Liver (tissue), 9 donors: ENCODE results near the gene IRGC. TPM values are rescaled to one million over a fixed set of nuclear protein-coding genes. Genes with fewer than 3 reads are reported as not detected.

Source experiments
- DNase-seq: peaks from one replicate; pipeline ENCODE4 v3.0.0-alpha.2; 2017; ENCODE audit warnings: low spot score
- H3K27ac ChIP-seq, 2 donors: one replicate each; pipeline ENCODE4 v1.7.0; 2013; ENCODE audit warnings: inconsistent platforms in 2 of 2, low read length in 2 of 2, control low read depth in 1 of 2, low read depth in 1 of 2, mild to moderate bottlenecking in 1 of 2
- H3K27me3 ChIP-seq, 4 donors: one replicate each; pipeline versions ENCODE4 v1.6.1 to v1.7.0; 2013; ENCODE audit warnings: low read length in 3 of 4, inconsistent platforms in 1 of 4, mild to moderate bottlenecking in 1 of 4, moderate library complexity in 1 of 4; ENCODE audit not compliant: control insufficient read depth in 4 of 4, insufficient read depth in 4 of 4
- H3K36me3 ChIP-seq, 4 donors: one replicate each; pipeline versions ENCODE4 v1.6.1 to v1.7.0; 2013; ENCODE audit warnings: low read length in 3 of 4, mild to moderate bottlenecking in 3 of 4, low read depth in 1 of 4, moderate library complexity in 1 of 4; ENCODE audit not compliant: control insufficient read depth in 4 of 4, insufficient read depth in 3 of 4
- H3K4me1 ChIP-seq, 4 donors: one replicate each; pipeline versions ENCODE4 v1.6.1 to v1.7.0; 2013; ENCODE audit warnings: low read length in 3 of 4, mild to moderate bottlenecking in 3 of 4, moderate library complexity in 1 of 4; ENCODE audit not compliant: control insufficient read depth in 4 of 4, insufficient read depth in 4 of 4
- H3K4me3 ChIP-seq, 3 donors: one replicate each; pipeline versions ENCODE4 v1.6.1 to v1.7.0; 2013; ENCODE audit warnings: low read length in 3 of 3, control low read depth in 1 of 3, low read depth in 1 of 3, mild to moderate bottlenecking in 1 of 3
- H3K9ac ChIP-seq, 2 donors: one replicate each; pipeline ENCODE4 v1.7.0; 2013; ENCODE audit warnings: low read length in 2 of 2, mild to moderate bottlenecking in 2 of 2, moderate library complexity in 2 of 2, control low read depth in 1 of 2, low read depth in 1 of 2
- H3K9me3 ChIP-seq, 4 donors: one replicate each; pipeline versions ENCODE4 v1.6.1 to v1.7.0; 2013; ENCODE audit warnings: low read length in 3 of 4; ENCODE audit not compliant: control insufficient read depth in 4 of 4
- ATF3 ChIP-seq: IDR thresholded peaks from 2 replicates; pipeline ENCODE4 v1.6.1; 2016; ENCODE audit warnings: antibody characterized with exemption
- CTCF ChIP-seq: fragments of 150-350 bp; IDR thresholded peaks from 2 replicates; pipeline ENCODE4 v1.5.1; 2017; ENCODE audit warnings: improper control_type of control experiment, low read depth, low read length; ENCODE audit not compliant: missing input control
- EGR1 ChIP-seq, 2 donors: IDR thresholded peaks; 2 replicates each; pipeline ENCODE4 v1.6.1; 2016 to 2018; ENCODE audit warnings: antibody characterized with exemption in 2 of 2, low read depth in 2 of 2
- FOXA1 ChIP-seq: IDR thresholded peaks from 2 replicates; pipeline ENCODE4 v1.6.1; 2016; ENCODE audit warnings: antibody characterized with exemption
- FOXA2 ChIP-seq: IDR thresholded peaks from 2 replicates; pipeline ENCODE4 v1.6.1; 2016; ENCODE audit warnings: antibody characterized with exemption
- GABPA ChIP-seq, 2 donors: IDR thresholded peaks in 1 of 2; conservative IDR thresholded peaks in 1 of 2; 2 replicates each; pipeline ENCODE4 v1.6.1; 2016; ENCODE audit warnings: antibody characterized with exemption in 2 of 2, mild to moderate bottlenecking in 1 of 2, moderate library complexity in 1 of 2
- HNF4A ChIP-seq, 2 donors: conservative IDR thresholded peaks; 2 replicates each; pipeline ENCODE4 v1.6.1; 2016; ENCODE audit warnings: antibody characterized with exemption in 2 of 2, mild to moderate bottlenecking in 2 of 2
- HNF4G ChIP-seq: IDR thresholded peaks from 2 replicates; pipeline ENCODE4 v1.6.1; 2016; ENCODE audit warnings: antibody characterized with exemption
- JUND ChIP-seq, 2 donors: IDR thresholded peaks; 2 replicates each; pipeline ENCODE4 v1.6.1; 2016; ENCODE audit warnings: antibody characterized with exemption in 2 of 2
- MAX ChIP-seq: IDR thresholded peaks from 2 replicates; pipeline ENCODE4 v1.6.1; 2016; ENCODE audit warnings: antibody characterized with exemption
- NR2F2 ChIP-seq: IDR thresholded peaks from 2 replicates; pipeline ENCODE4 v1.6.1; 2016; ENCODE audit warnings: antibody characterized with exemption
- RAD21 ChIP-seq, 2 donors: IDR thresholded peaks; 2 replicates each; pipeline ENCODE4 v1.6.1; 2016; ENCODE audit warnings: antibody characterized with exemption in 2 of 2, mild to moderate bottlenecking in 2 of 2
- RXRA ChIP-seq, 2 donors: IDR thresholded peaks; 2 replicates each; pipeline ENCODE4 v1.6.1; 2017 to 2018; ENCODE audit warnings: antibody characterized with exemption in 2 of 2, mild to moderate bottlenecking in 1 of 2
- TAF1 ChIP-seq: conservative IDR thresholded peaks from 2 replicates; pipeline ENCODE4 v1.6.1; 2016; ENCODE audit warnings: antibody characterized with exemption, mild to moderate bottlenecking
- YY1 ChIP-seq: IDR thresholded peaks from 2 replicates; pipeline ENCODE4 v1.6.1; 2016; ENCODE audit warnings: antibody characterized with exemption, mild to moderate bottlenecking
- WGBS: extraction: QIAGEN DNeasy Blood & Tissue Kit; methylation state at CpG from one replicate; pipeline ENCODE4 v1.1.7; 2013; 5-methylcytosine and 5-hydroxymethylcytosine counted together
- polyA plus RNA-seq, 2 donors: library from polyadenylated mRNA; stranded (reverse) in 1 of 2; unstranded in 1 of 2; fragments of 200-250 nt in 1 of 2; fragments of >200 nt in 1 of 2; fragmentation: Nextera tagmentation in 1 of 2; extraction: Ambion mirVana in 1 of 2; gene quantifications; one replicate each; pipeline versions ENCODE4 v1.2.1 to v1.2.3, GENCODE V29; 2013 to 2015
- total RNA-seq, 2 donors: library from RNA; depleted of rRNA; stranded (reverse); fragments of >200 nt; gene quantifications; one replicate each; pipeline ENCODE4 v1.2.3, GENCODE V29; 2014
- TF ChIP-seq, protein P1 (sequence below): IDR thresholded peaks from 2 replicates; pipeline ENCODE4 v1.6.1; 2016; ENCODE audit warnings: antibody characterized with exemption, mild to moderate bottlenecking
- TF ChIP-seq, protein P2 (sequence below): IDR thresholded peaks from 2 replicates; pipeline ENCODE4 v1.6.1; 2016; ENCODE audit warnings: antibody characterized with exemption
- donor health status: healthy.
- donor health status: healthy.
- donor health status: healthy.
- donor health status: healthy.
- donor health status: healthy.

The IRGC gene
- total and polyA plus RNA-seq, 4 donors = not detected

- H3K9ac ChIP-seq = no peak overlapping the region
- H3K4me3 ChIP-seq = no peak overlapping the region
- 97% methylated on average over 6 of the region's 6 CpGs for WGBS
- no peak for DNase-seq
- peaks cover 15 to 62% (median 55%) of the 10 kb centered on the region in 4 donors for H3K36me3 ChIP-seq
- no peak overlapping the region for H3K27ac ChIP-seq
- no peaks in the 10 kb centered on the region for H3K9me3 ChIP-seq
- H3K27me3 ChIP-seq = no peaks in the 10 kb centered on the region
- H3K4me1 ChIP-seq = no peaks in the 10 kb centered on the region
- TF ChIP-seq RAD21 (IDR thresholded peaks at IDR 0.05) (no peak), RXRA (IDR thresholded peaks at IDR 0.05) (no peak), FOXA1 (no peak), HNF4G (no peak), JUND (IDR thresholded peaks at IDR 0.05) (no peak), YY1 (no peak), GABPA (IDR thresholded peaks at IDR 0.05 in 1 of 2, conservative IDR thresholded peaks at IDR 0.05 in 1 of 2) (no peak), MAX (no peak), FOXA2 (no peak)
- TF ChIP-seq, protein P1, sequence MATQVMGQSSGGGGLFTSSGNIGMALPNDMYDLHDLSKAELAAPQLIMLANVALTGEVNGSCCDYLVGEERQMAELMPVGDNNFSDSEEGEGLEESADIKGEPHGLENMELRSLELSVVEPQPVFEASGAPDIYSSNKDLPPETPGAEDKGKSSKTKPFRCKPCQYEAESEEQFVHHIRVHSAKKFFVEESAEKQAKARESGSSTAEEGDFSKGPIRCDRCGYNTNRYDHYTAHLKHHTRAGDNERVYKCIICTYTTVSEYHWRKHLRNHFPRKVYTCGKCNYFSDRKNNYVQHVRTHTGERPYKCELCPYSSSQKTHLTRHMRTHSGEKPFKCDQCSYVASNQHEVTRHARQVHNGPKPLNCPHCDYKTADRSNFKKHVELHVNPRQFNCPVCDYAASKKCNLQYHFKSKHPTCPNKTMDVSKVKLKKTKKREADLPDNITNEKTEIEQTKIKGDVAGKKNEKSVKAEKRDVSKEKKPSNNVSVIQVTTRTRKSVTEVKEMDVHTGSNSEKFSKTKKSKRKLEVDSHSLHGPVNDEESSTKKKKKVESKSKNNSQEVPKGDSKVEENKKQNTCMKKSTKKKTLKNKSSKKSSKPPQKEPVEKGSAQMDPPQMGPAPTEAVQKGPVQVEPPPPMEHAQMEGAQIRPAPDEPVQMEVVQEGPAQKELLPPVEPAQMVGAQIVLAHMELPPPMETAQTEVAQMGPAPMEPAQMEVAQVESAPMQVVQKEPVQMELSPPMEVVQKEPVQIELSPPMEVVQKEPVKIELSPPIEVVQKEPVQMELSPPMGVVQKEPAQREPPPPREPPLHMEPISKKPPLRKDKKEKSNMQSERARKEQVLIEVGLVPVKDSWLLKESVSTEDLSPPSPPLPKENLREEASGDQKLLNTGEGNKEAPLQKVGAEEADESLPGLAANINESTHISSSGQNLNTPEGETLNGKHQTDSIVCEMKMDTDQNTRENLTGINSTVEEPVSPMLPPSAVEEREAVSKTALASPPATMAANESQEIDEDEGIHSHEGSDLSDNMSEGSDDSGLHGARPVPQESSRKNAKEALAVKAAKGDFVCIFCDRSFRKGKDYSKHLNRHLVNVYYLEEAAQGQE = no peak
Measured at GRCh38 chr19:43735013-43735412, 19.1 kb downstream of the IRGC start.

DNA sequence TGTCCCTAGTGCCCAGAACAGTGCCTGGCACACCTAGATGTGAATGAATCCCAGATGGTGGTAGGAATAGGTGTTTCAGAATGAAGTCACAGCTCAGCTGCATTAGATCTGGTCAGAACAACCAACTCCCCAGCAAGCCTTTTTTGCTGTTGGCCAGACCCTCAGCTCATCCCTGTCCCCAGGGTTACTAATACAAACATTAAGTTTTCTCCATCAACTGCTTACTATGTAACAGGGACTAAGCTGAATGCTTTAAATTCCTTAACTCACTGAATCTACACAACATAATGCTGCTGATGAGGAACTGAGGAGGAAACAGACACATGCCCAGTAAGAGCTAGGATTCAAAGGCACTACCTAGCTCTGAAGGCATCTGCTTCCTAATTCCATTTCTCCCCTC is 20.1 kb downstream of the IRGC start:
- DNase-seq = no peak
- Histone ChIP-seq H3K4me1 (no peaks in the 10 kb centered on the region), H3K9me3 (no peaks in the 10 kb centered on the region), H3K4me3 (no peak overlapping the region), H3K27ac (no peak overlapping the region), H3K9ac (no peak overlapping the region), H3K36me3 (peaks cover 15 to 66% (median 59%) of the 10 kb centered on the region in 4 donors), H3K27me3 (no peaks in the 10 kb centered on the region)
- TF ChIP-seq RAD21 (IDR thresholded peaks at IDR 0.05) = no peak
- no peak for TF ChIP-seq HNF4G
- TF ChIP-seq, protein P1 = no peak
- TF ChIP-seq, protein P2, sequence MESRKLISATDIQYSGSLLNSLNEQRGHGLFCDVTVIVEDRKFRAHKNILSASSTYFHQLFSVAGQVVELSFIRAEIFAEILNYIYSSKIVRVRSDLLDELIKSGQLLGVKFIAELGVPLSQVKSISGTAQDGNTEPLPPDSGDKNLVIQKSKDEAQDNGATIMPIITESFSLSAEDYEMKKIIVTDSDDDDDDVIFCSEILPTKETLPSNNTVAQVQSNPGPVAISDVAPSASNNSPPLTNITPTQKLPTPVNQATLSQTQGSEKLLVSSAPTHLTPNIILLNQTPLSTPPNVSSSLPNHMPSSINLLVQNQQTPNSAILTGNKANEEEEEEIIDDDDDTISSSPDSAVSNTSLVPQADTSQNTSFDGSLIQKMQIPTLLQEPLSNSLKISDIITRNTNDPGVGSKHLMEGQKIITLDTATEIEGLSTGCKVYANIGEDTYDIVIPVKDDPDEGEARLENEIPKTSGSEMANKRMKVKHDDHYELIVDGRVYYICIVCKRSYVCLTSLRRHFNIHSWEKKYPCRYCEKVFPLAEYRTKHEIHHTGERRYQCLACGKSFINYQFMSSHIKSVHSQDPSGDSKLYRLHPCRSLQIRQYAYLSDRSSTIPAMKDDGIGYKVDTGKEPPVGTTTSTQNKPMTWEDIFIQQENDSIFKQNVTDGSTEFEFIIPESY = no peak
- no peak for TF ChIP-seq EGR1 (IDR thresholded peaks at IDR 0.05; ENCODE audit: low read depth in 2 of 2)
- TF ChIP-seq JUND (IDR thresholded peaks at IDR 0.05) = no peak
- no peak for TF ChIP-seq ATF3
- TF ChIP-seq CTCF = no peak
- no peak for TF ChIP-seq TAF1
- no peak for TF ChIP-seq FOXA2
- no peak for TF ChIP-seq HNF4A (conservative IDR thresholded peaks at IDR 0.05)
- TF ChIP-seq GABPA (IDR thresholded peaks at IDR 0.05 in 1 of 2, conservative IDR thresholded peaks at IDR 0.05 in 1 of 2) = no peak
- no peak for TF ChIP-seq NR2F2
- TF ChIP-seq RXRA (IDR thresholded peaks at IDR 0.05) = no peak
- TF ChIP-seq YY1 = no peak
- TF ChIP-seq FOXA1 = no peak
